HepG2 (cell line): ENCODE results near the gene ACACB. TPM values are rescaled to one million over a fixed set of nuclear protein-coding genes. Genes with fewer than 3 reads are reported as not detected.

Experiments
- ATAC-seq: fragments of 200-7000 bp; cut with Tn5 transposase; 3 replicates; pipeline ENCODE4 v1.9.1; 2020; ENCODE audit warnings: mild to moderate bottlenecking, moderate library complexity
- BruUV-seq: library from RNA; stranded (reverse); fragments of 400-500 nt; replicated peaks from 2 replicates; lab custom pipeline; 2021; lab: Mats Ljungman, UMichigan
- CTCF ChIA-PET: fragments of 300-600 bp; formaldehyde crosslinking; extraction: SDS; loops from one replicate; lab custom pipeline; 2021; ENCODE audit warnings: low total read pairs, inconsistent platforms, low intra/inter-chr PET ratio; lab: Yijun Ruan, JAX
- POLR2A ChIA-PET: fragments of 350-600 bp; sonication (Branson Sonifier 250); formaldehyde crosslinking; loops from one replicate; lab custom pipeline; 2020; ENCODE audit warnings: antibody characterized with exemption, inconsistent platforms; lab: Yijun Ruan, JAX
- DNase-seq: peaks from one replicate; pipeline ENCODE4 v3.0.0-alpha.2; 2015; ENCODE audit warnings: low spot score
- FAIRE-seq: peaks from 3 replicates; lab custom pipeline; 2011; peaks lifted over from hg19 to GRCh38; lab: Jason Lieb, UNC
- H2AFZ ChIP-seq: one replicate; pipeline ENCODE4 v1.6.1; 2011; ENCODE audit warnings: low read length, inconsistent platforms
- H3K27ac ChIP-seq: fragments of 300-600 bp; 3 replicates; pipeline ENCODE4 v1.8.0; 2011; ENCODE audit warnings: mixed run types, mild to moderate bottlenecking, mixed read lengths, low read length, inconsistent platforms; ENCODE audit not compliant: insufficient read depth; ENCODE audit errors: extremely low read length
- H3K27me3 ChIP-seq, 2 experiments: fragments of 200-600 bp in 1 of 2; 2 replicates in 1 of 2; 3 replicates in 1 of 2; pipeline versions ENCODE4 v1.6.0 to v1.8.0; 2011; ENCODE audit warnings: low read length in 2 of 2, mild to moderate bottlenecking in 2 of 2, moderate library complexity in 2 of 2, inconsistent platforms in 1 of 2; ENCODE audit not compliant: insufficient read depth in 2 of 2, control insufficient read depth in 1 of 2
- H3K36me3 ChIP-seq, 2 experiments: fragments of 200-600 bp in 1 of 2; replicated peaks in 1 of 2; 2 replicates in 1 of 2; 3 replicates in 1 of 2; pipeline versions ENCODE4 v1.5.1 to v1.8.0; 2011; ENCODE audit warnings: low read length in 2 of 2, inconsistent platforms in 1 of 2; ENCODE audit not compliant: insufficient read depth in 2 of 2, control insufficient read depth in 1 of 2
- H3K4me1 ChIP-seq: 2 replicates; pipeline ENCODE4 v1.5.1; 2012; ENCODE audit warnings: low read length, inconsistent platforms; ENCODE audit not compliant: insufficient read depth
- H3K4me2 ChIP-seq: 2 replicates; pipeline ENCODE4 v1.6.0; 2011; ENCODE audit warnings: low read depth, low read length, inconsistent platforms
- H3K4me3 ChIP-seq, 3 experiments: fragments of 200-600 bp in 1 of 3; sonication (generic), shearing (Covaris generic) in 1 of 3; replicated peaks in 1 of 3; 2 replicates each; pipeline ENCODE4 v1.5.1; 2011 to 2016; ENCODE audit warnings: low read length in 3 of 3, inconsistent platforms in 2 of 3, low read depth in 2 of 3, mild to moderate bottlenecking in 2 of 3, control low read depth in 1 of 3, mixed read lengths in 1 of 3; ENCODE audit not compliant: insufficient read depth in 1 of 3
- H3K79me2 ChIP-seq: one replicate; pipeline ENCODE4 v1.6.1; 2011; ENCODE audit warnings: low read length, inconsistent platforms; ENCODE audit not compliant: insufficient read depth
- H3K9ac ChIP-seq: 2 replicates; pipeline ENCODE4 v1.6.0; 2011; ENCODE audit warnings: mild to moderate bottlenecking, low read depth, low read length, inconsistent platforms; ENCODE audit not compliant: insufficient read depth
- H3K9me3 ChIP-seq: 2 replicates; pipeline ENCODE4 v1.5.1; 2012; ENCODE audit warnings: mild to moderate bottlenecking, low read length
- H4K20me1 ChIP-seq: 2 replicates; pipeline ENCODE4 v1.6.0; 2011; ENCODE audit warnings: inconsistent platforms, mild to moderate bottlenecking, low read length, moderate library complexity; ENCODE audit not compliant: insufficient read depth
- CBX1 ChIP-seq: IDR thresholded peaks from one replicate; pipeline ENCODE4 v1.6.1; 2016; ENCODE audit warnings: antibody characterized with exemption, low read depth
- NCOA1 ChIP-seq: sonication (generic); formaldehyde crosslinking; IDR thresholded peaks from 2 replicates; pipeline ENCODE4 v1.9.0; 2021; ENCODE audit warnings: missing genetic modification reagents
- PRMT3 ChIP-seq: sonication (generic); formaldehyde crosslinking; IDR thresholded peaks from 2 replicates; pipeline ENCODE4 v1.8.1; 2022; ENCODE audit warnings: low read depth, mild to moderate bottlenecking, moderate library complexity, missing genetic modification reagents, borderline replicate concordance
- RARG ChIP-seq: sonication (generic); formaldehyde crosslinking; IDR thresholded peaks from 2 replicates; pipeline ENCODE4 v1.4.0; 2020; ENCODE audit warnings: low read depth, mild to moderate bottlenecking, missing genetic modification reagents
- SOX13 ChIP-seq, 3 experiments: fragments of 450-650 bp in 1 of 3; sonication (generic) in 1 of 3; formaldehyde crosslinking in 1 of 3; IDR thresholded peaks in 2 of 3; conservative IDR thresholded peaks in 1 of 3; 2 replicates each; pipeline versions ENCODE4 v1.5.0 to v1.6.1; 2016 to 2020; ENCODE audit warnings: antibody characterized with exemption in 1 of 3, mild to moderate bottlenecking in 1 of 3, missing compliant biosample characterization in 1 of 3, missing genetic modification reagents in 1 of 3, moderate library complexity in 1 of 3
- TCF7L2 ChIP-seq: IDR thresholded peaks from 2 replicates; pipeline ENCODE4 v1.6.1; 2011; ENCODE audit warnings: mild to moderate bottlenecking, low read depth, low read length, moderate library complexity
- ZBTB1 ChIP-seq: sonication (generic); formaldehyde crosslinking; IDR thresholded peaks from 2 replicates; pipeline ENCODE4 v1.4.0; 2020; ENCODE audit warnings: missing genetic modification reagents, borderline replicate concordance
- ZNF260 ChIP-seq: sonication (generic); formaldehyde crosslinking; IDR thresholded peaks from 2 replicates; pipeline ENCODE4 v1.4.0; 2020; ENCODE audit warnings: missing genetic modification reagents, low read depth, mild to moderate bottlenecking, borderline replicate concordance
- ZNF703 ChIP-seq: sonication (generic); formaldehyde crosslinking; IDR thresholded peaks from 2 replicates; pipeline ENCODE4 v1.5.1; 2020; ENCODE audit warnings: missing genetic modification reagents, mild to moderate bottlenecking, moderate library complexity, borderline replicate concordance
- WGBS: methylation state at CpG from one replicate; pipeline ENCODE4 v1.1.6; 2017; ENCODE audit warnings: low lambda C conversion rate; 5-methylcytosine and 5-hydroxymethylcytosine counted together
- in situ Hi-C: cut with HindIII; loops from 2 replicates; pipeline ENCODE4 v1.10.0; 2017; ENCODE audit warnings: low pct_unique_long_range_greater_than_20kb; ENCODE audit not compliant: extremely low pct_ligation_motif_present
- intact Hi-C: fragments of 100-400 bp; cut with micrococcal nuclease; formaldehyde crosslinking; loops from one replicate; pipeline ENCODE4 v1.10.0; 2022; ENCODE audit not compliant: unreplicated experiment
- polyA plus RNA-seq, 8 experiments: library from polyadenylated mRNA; depleted of rRNA in 3 of 8; stranded (reverse) in 7 of 8; unstranded in 1 of 8; fragments of >200 nt; fragmentation: Illumina TruSeq in 4 of 8; extraction: Trizol in 4 of 8; gene quantifications; 2 replicates each; pipeline versions ENCODE4 v1.2.1 to v1.2.3, GENCODE V29; 2011 to 2016; ENCODE audit warnings: low read depth in 4 of 8, missing spikeins in 1 of 8, mixed read lengths in 1 of 8; ENCODE audit not compliant: insufficient read depth in 1 of 8
- total RNA-seq, 5 experiments: library from RNA; depleted of rRNA; stranded (reverse); fragments of >200 nt; fragmentation: Illumina TruSeq; extraction: Trizol; gene quantifications; 2 replicates each; pipeline ENCODE4 v1.2.3, GENCODE V29; 2016; ENCODE audit warnings: low read depth in 1 of 5
- TF ChIP-seq, protein P1 (sequence below): sonication (generic); formaldehyde crosslinking; IDR thresholded peaks from 2 replicates; pipeline ENCODE4 v1.5.0; 2020; ENCODE audit warnings: missing genetic modification reagents
- TF ChIP-seq, protein P2 (sequence below): sonication (generic); formaldehyde crosslinking; IDR thresholded peaks from 2 replicates; pipeline ENCODE4 v1.5.1; 2020; ENCODE audit warnings: mild to moderate bottlenecking, missing genetic modification reagents, moderate library complexity
- TF ChIP-seq, protein P3 (sequence below): sonication (generic); formaldehyde crosslinking; IDR thresholded peaks from 2 replicates; pipeline ENCODE4 v1.5.1; 2020; ENCODE audit warnings: missing genetic modification reagents, mild to moderate bottlenecking, borderline replicate concordance

Gene ACACB
- total and polyA plus RNA-seq, 2 of the 13 experiments (the other 11 are each of a cell fraction or from before 2014, with no cell fraction given), result 6.2 to 8.6 TPM

DNA sequence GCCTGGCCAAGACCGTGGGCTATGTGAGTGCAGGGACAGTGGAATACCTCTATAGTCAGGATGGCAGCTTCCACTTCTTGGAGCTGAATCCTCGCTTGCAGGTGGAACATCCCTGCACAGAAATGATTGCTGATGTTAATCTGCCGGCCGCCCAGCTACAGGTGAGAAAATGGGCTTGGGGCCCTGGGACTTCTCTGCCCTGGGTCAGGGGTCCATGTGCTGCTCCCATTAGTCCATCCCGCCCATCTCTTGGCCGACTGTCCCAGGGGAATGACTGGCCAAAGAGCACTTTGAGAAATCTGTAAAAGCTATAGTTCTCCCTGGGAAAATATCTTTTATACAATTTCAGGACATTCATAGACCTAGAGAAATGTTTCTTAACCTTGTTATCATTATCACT, 63.5 kb downstream of the ACACB start:
- no TSS peak for BruUV-seq

More for the DNA sequence above, 63.5 kb downstream of the ACACB start:
- H3K4me1 ChIP-seq, result no peaks in the 10 kb centered on the region
- intact Hi-C loops (no loop called here), in situ Hi-C loops (no loop called here)
- H3K9me3 ChIP-seq, result no peaks in the 10 kb centered on the region
- H2AFZ ChIP-seq, result no peak overlapping the region
- ChIA-PET CTCF (no interaction called here), POLR2A (no interaction called here)
- no peaks in the 10 kb centered on the region for H4K20me1 ChIP-seq
- H3K27me3 ChIP-seq, result no peaks in the 10 kb centered on the region; a peak in 1 of 5 replicates
- H3K4me3 ChIP-seq, result no peak overlapping the region
- FAIRE-seq (no peak), ATAC-seq (no peak), DNase-seq (no peak)
- H3K27ac ChIP-seq, result no peak overlapping the region
- TF ChIP-seq ZNF260 (CRISPR knock-in tag) (no peak), SOX13 (IDR thresholded peaks at IDR 0.05) (no peak), SOX13 (CRISPR knock-in tag; conservative IDR thresholded peaks at IDR 0.05 in 1 of 2, IDR thresholded peaks at IDR 0.05 in 1 of 2) (no peak), NCOA1 (CRISPR knock-in tag) (no peak), ZBTB1 (CRISPR knock-in tag) (no peak), CBX1 (no peak), ZNF703 (CRISPR knock-in tag) (no peak), PRMT3 (CRISPR knock-in tag) (no peak), RARG (CRISPR knock-in tag) (no peak), TCF7L2 (no peak)
- TF ChIP-seq, protein P1, sequence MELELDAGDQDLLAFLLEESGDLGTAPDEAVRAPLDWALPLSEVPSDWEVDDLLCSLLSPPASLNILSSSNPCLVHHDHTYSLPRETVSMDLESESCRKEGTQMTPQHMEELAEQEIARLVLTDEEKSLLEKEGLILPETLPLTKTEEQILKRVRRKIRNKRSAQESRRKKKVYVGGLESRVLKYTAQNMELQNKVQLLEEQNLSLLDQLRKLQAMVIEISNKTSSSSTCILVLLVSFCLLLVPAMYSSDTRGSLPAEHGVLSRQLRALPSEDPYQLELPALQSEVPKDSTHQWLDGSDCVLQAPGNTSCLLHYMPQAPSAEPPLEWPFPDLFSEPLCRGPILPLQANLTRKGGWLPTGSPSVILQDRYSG, result no peak
- TF ChIP-seq, protein P2, sequence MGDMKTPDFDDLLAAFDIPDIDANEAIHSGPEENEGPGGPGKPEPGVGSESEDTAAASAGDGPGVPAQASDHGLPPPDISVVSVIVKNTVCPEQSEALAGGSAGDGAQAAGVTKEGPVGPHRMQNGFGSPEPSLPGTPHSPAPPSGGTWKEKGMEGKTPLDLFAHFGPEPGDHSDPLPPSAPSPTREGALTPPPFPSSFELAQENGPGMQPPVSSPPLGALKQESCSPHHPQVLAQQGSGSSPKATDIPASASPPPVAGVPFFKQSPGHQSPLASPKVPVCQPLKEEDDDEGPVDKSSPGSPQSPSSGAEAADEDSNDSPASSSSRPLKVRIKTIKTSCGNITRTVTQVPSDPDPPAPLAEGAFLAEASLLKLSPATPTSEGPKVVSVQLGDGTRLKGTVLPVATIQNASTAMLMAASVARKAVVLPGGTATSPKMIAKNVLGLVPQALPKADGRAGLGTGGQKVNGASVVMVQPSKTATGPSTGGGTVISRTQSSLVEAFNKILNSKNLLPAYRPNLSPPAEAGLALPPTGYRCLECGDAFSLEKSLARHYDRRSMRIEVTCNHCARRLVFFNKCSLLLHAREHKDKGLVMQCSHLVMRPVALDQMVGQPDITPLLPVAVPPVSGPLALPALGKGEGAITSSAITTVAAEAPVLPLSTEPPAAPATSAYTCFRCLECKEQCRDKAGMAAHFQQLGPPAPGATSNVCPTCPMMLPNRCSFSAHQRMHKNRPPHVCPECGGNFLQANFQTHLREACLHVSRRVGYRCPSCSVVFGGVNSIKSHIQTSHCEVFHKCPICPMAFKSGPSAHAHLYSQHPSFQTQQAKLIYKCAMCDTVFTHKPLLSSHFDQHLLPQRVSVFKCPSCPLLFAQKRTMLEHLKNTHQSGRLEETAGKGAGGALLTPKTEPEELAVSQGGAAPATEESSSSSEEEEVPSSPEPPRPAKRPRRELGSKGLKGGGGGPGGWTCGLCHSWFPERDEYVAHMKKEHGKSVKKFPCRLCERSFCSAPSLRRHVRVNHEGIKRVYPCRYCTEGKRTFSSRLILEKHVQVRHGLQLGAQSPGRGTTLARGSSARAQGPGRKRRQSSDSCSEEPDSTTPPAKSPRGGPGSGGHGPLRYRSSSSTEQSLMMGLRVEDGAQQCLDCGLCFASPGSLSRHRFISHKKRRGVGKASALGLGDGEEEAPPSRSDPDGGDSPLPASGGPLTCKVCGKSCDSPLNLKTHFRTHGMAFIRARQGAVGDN (CRISPR knock-in tag), result no peak
- TF ChIP-seq, protein P3, sequence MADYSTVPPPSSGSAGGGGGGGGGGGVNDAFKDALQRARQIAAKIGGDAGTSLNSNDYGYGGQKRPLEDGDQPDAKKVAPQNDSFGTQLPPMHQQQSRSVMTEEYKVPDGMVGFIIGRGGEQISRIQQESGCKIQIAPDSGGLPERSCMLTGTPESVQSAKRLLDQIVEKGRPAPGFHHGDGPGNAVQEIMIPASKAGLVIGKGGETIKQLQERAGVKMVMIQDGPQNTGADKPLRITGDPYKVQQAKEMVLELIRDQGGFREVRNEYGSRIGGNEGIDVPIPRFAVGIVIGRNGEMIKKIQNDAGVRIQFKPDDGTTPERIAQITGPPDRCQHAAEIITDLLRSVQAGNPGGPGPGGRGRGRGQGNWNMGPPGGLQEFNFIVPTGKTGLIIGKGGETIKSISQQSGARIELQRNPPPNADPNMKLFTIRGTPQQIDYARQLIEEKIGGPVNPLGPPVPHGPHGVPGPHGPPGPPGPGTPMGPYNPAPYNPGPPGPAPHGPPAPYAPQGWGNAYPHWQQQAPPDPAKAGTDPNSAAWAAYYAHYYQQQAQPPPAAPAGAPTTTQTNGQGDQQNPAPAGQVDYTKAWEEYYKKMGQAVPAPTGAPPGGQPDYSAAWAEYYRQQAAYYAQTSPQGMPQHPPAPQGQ, result no peak
- H3K79me2 ChIP-seq, result no peaks in the 10 kb centered on the region
- peaks cover 6 to 17% of the 10 kb centered on the region in 2 experiments; a peak in 3 of 5 replicates for H3K36me3 ChIP-seq
- 81% methylated on average over 4 of the region's 6 CpGs for WGBS
- H3K4me2 ChIP-seq, result no peak overlapping the region
- no peak overlapping the region for H3K9ac ChIP-seq
